Transverse colon (tissue), 4 donors: ENCODE data around the gene ATP1A3. TPM values are rescaled to one million over a fixed set of nuclear protein-coding genes. Genes with fewer than 3 reads are reported as not detected.

ENCODE experiments used
- DNase-seq: peaks from one replicate; pipeline ENCODE4 v3.0.0-alpha.2; 2019
- H3K27ac ChIP-seq, 4 donors: fragments of 200-600 bp; sonication (generic); 2 replicates each; pipeline ENCODE4 v1.5.1; 2016 to 2018; ENCODE audit warnings: inconsistent platforms in 4 of 4
- H3K27me3 ChIP-seq: fragments of 200-600 bp; sonication (generic); 2 replicates; pipeline ENCODE4 v1.5.1; 2017; ENCODE audit warnings: inconsistent platforms
- H3K36me3 ChIP-seq, 4 donors: fragments of 200-600 bp; sonication (generic); 2 replicates each; pipeline ENCODE4 v1.5.1; 2017 to 2019; ENCODE audit warnings: inconsistent platforms in 4 of 4
- H3K4me1 ChIP-seq, 4 donors: fragments of 200-600 bp; sonication (generic); 2 replicates each; pipeline ENCODE4 v1.5.1; 2017 to 2020; ENCODE audit warnings: inconsistent platforms in 4 of 4
- H3K4me3 ChIP-seq, 4 donors: fragments of 200-600 bp; sonication (generic); 1 replicate in 1 of 4; 2 replicates in 3 of 4; pipeline versions ENCODE4 v1.5.1 to v1.6.1; 2017 to 2019; ENCODE audit warnings: inconsistent platforms in 4 of 4
- H3K9me3 ChIP-seq, 2 donors: fragments of 200-600 bp; sonication (generic); 2 replicates each; pipeline ENCODE4 v1.5.1; 2017 to 2019; ENCODE audit warnings: inconsistent platforms in 2 of 2
- CTCF ChIP-seq, 5 experiments: fragments of 200-600 bp in 3 of 5; fragments of 450-650 bp in 2 of 5; sonication (generic) in 3 of 5; IDR thresholded peaks; 1 replicate in 2 of 5; 2 replicates in 3 of 5; pipeline ENCODE4 v1.5.1; 2016 to 2017; ENCODE audit warnings: antibody characterized with exemption in 5 of 5, inconsistent platforms in 3 of 5, mild to moderate bottlenecking in 2 of 5, moderate library complexity in 1 of 5
- EP300 ChIP-seq: sonication (generic); formaldehyde crosslinking; IDR thresholded peaks from one replicate; pipeline ENCODE4 v1.6.1; 2017; ENCODE audit warnings: antibody characterized with exemption, low read depth
- POLR2A ChIP-seq: fragments of 450-650 bp; IDR thresholded peaks from one replicate; pipeline ENCODE4 v1.6.1; 2016; ENCODE audit warnings: antibody characterized with exemption, mild to moderate bottlenecking, moderate library complexity
- POLR2AphosphoS5 ChIP-seq, 3 donors: sonication (generic); formaldehyde crosslinking; IDR thresholded peaks; one replicate each; pipeline ENCODE4 v1.6.1; 2016; ENCODE audit warnings: antibody characterized with exemption in 3 of 3
- WGBS, 2 donors: methylation state at CpG; one replicate each; pipeline ENCODE4 v1.1.5; 2018; ENCODE audit warnings: low coverage in 1 of 2; 5-methylcytosine and 5-hydroxymethylcytosine counted together
- in situ Hi-C, 4 donors: fragments of 200-750 bp; cut with MboI; loops; one replicate each; pipeline versions ENCODE4 v1.15.0 to v1.15.1; 2017; ENCODE audit warnings: low sequenced_read_pairs in 3 of 4, low pct_ligation_motif_present in 1 of 4, low pct_unique_long_range_greater_than_20kb in 1 of 4
- intact Hi-C: fragments of 100-400 bp; cut with DNase I; formaldehyde crosslinking; loops from one replicate; pipeline ENCODE4 v1.15.1; 2023; ENCODE audit warnings: low total_unique reads
- total RNA-seq, 4 donors: library from RNA; depleted of rRNA; stranded (reverse); fragments of >200 nt; gene quantifications; one replicate each; pipeline ENCODE4 v1.1.0, GENCODE V29; 2016

Gene ATP1A3
- total RNA-seq, 4 donors from 2014 or later = 0.20 to 1.1 (median 1.1) TPM; not detected in 1

- WGBS, 2 donors = 87 to 88% methylated on average over 5 of the region's 5 CpGs
- H3K4me3 ChIP-seq = no peak overlapping the region
- peaks cover 67% of the 10 kb centered on the region for H3K27me3 ChIP-seq
- peaks cover 3 to 7% (median 3%) of the 10 kb centered on the region in 4 donors for H3K4me1 ChIP-seq
- intact Hi-C loops = no loop called here
- no peaks in the 10 kb centered on the region for H3K36me3 ChIP-seq
- TF ChIP-seq CTCF (IDR thresholded peaks at IDR 0.05) (no peak), POLR2A (no peak), EP300 (no peak), POLR2AphosphoS5 (IDR thresholded peaks at IDR 0.05) (no peak)
- DNase-seq = no peak
- H3K9me3 ChIP-seq = no peaks in the 10 kb centered on the region
- no peak overlapping the region for H3K27ac ChIP-seq
- in situ Hi-C loops = no loop called here
These were observed 75.3 kb downstream of the ATP1A3 start for GRCh38 chr19:41918653-41919244.

GRCh38 chr19:41918095-41918494, 75.9 kb downstream of the ATP1A3 start:
- Histone ChIP-seq H3K4me1 (peaks cover 3 to 11% (median 7%) of the 10 kb centered on the region in 4 donors), H3K36me3 (no peaks in the 10 kb centered on the region), H3K27ac (no peak overlapping the region), H3K27me3 (peaks cover 71% of the 10 kb centered on the region), H3K4me3 (no peak overlapping the region), H3K9me3 (no peaks in the 10 kb centered on the region)
- DNase-seq = no peak
- intact Hi-C loops = no loop called here
- no peak for TF ChIP-seq POLR2A
- TF ChIP-seq CTCF (IDR thresholded peaks at IDR 0.05) = no peak
- no peak for TF ChIP-seq EP300
- no peak for TF ChIP-seq POLR2AphosphoS5 (IDR thresholded peaks at IDR 0.05)
- in situ Hi-C loops = no loop called here
- WGBS, 2 donors = 86 to 92% methylated on average over 3 to 6 of the region's 6 CpGs

GRCh38 chr19:41917676-41918075, 76.4 kb downstream of the ATP1A3 start:
- Histone ChIP-seq H3K36me3 (no peaks in the 10 kb centered on the region), H3K4me3 (no peak overlapping the region), H3K27me3 (peaks cover 71% of the 10 kb centered on the region), H3K9me3 (no peaks in the 10 kb centered on the region), H3K27ac (no peak overlapping the region), H3K4me1 (peaks cover 3 to 16% (median 11%) of the 10 kb centered on the region in 4 donors)
- in situ Hi-C loops (no loop called here), intact Hi-C loops (no loop called here)
- TF ChIP-seq POLR2A (no peak), CTCF (IDR thresholded peaks at IDR 0.05) (no peak), POLR2AphosphoS5 (IDR thresholded peaks at IDR 0.05) (no peak), EP300 (no peak)
- 0 to 48% methylated on average over 1 to 12 of the region's 12 CpGs for WGBS, 2 donors
- no peak for DNase-seq

Other genes starting within 250 kb of the ATP1A3 start
- gene CEACAM6, start 238.7 kb downstream of the ATP1A3 start, total RNA-seq = 100 to 1,000 TPM in 2 of 4 donors, 10 to 100 TPM in 2; 33.8 to 209 (median 104) TPM
- gene CEACAM3, start 197.6 kb downstream of the ATP1A3 start, total RNA-seq = 1 to 10 TPM in 2 of 4 donors, under 1 TPM in 1, not detected in 1; 0.82 to 2.2 (median 1.6) TPM
- not detected for gene LYPD4, start 149.5 kb downstream of the ATP1A3 start, total RNA-seq
- gene DMRTC2, start 149.2 kb downstream of the ATP1A3 start, total RNA-seq = not detected
- 1,000 to 10,000 TPM in 2 of 4 donors, 100 to 1,000 TPM in 2; 595 to 1,336 (median 1,016) TPM for gene RPS19, start 134.0 kb downstream of the ATP1A3 start, total RNA-seq
- 10 to 100 TPM in 1 of 4 donors, 1 to 10 TPM in 2, not detected in 1; 2.3 to 33.0 (median 8.2) TPM for gene CD79A, start 117.0 kb downstream of the ATP1A3 start, total RNA-seq
- gene ARHGEF1, start 111.0 kb downstream of the ATP1A3 start, total RNA-seq = 100 to 1,000 TPM in 2 of 4 donors, 10 to 100 TPM in 2; 64.3 to 215 (median 113) TPM
- 1 to 10 TPM in 2 of 4 donors, under 1 TPM in 2; 0.27 to 1.9 (median 0.95) TPM for gene ERFL, start 65.8 kb downstream of the ATP1A3 start, total RNA-seq
- 100 to 1,000 TPM in 3 of 4 donors, 10 to 100 TPM in 1; 75.6 to 235 (median 165) TPM for gene RABAC1, start 34.9 kb downstream of the ATP1A3 start, total RNA-seq
- gene GRIK5, start 76.0 kb upstream of the ATP1A3 start, total RNA-seq = 10 to 100 TPM in 1 of 4 donors, 1 to 10 TPM in 3; 1.6 to 13.1 (median 3.6) TPM
- gene ZNF574, start 81.9 kb upstream of the ATP1A3 start, total RNA-seq = 10 to 100 TPM in 3 of 4 donors, 1 to 10 TPM in 1; 8.0 to 18.7 (median 16.5) TPM
- 1 to 10 TPM in 3 of 4 donors, under 1 TPM in 1; 0.96 to 7.1 (median 3.4) TPM for gene POU2F2, start 138.2 kb upstream of the ATP1A3 start, total RNA-seq
- 10 to 100 TPM; 52.2 to 90.8 (median 63.0) TPM for gene DEDD2, start 223.4 kb upstream of the ATP1A3 start, total RNA-seq
- 10 to 100 TPM in 1 of 4 donors, 1 to 10 TPM in 3; 6.4 to 19.5 (median 6.8) TPM for gene ZNF526, start 226.1 kb upstream of the ATP1A3 start, total RNA-seq
- gene GSK3A, start 248.4 kb upstream of the ATP1A3 start, total RNA-seq = 10 to 100 TPM; 10.7 to 46.4 (median 31.0) TPM